GM12878 (cell line): ENCODE measurements around the gene RNU6-1. TPM values are rescaled to one million over a fixed set of nuclear protein-coding genes. Genes with fewer than 3 reads are reported as not detected.

Experiments used
- ATAC-seq: fragments of 200-7000 bp; cut with Tn5 transposase; 3 replicates; pipeline ENCODE4 v1.9.1; 2020; ENCODE audit warnings: mild to moderate bottlenecking, moderate library complexity
- BruUV-seq: library from RNA; stranded (reverse); fragments of 400-500 nt; replicated peaks from 2 replicates; lab custom pipeline; 2021; lab: Mats Ljungman, UMichigan
- CTCF ChIA-PET: fragments of 300-600 bp; sonication (Branson Sonifier 250); formaldehyde crosslinking; extraction: SDS; loops from one replicate; lab custom pipeline; 2021; ENCODE audit warnings: inconsistent platforms; lab: Yijun Ruan, JAX
- POLR2A ChIA-PET: fragments of 350-600 bp; formaldehyde crosslinking; extraction: SDS; loops from one replicate; lab custom pipeline; 2021; ENCODE audit warnings: inconsistent platforms; lab: Charles Lee
- RAD21 ChIA-PET: fragments of 300-600 bp; sonication (Branson Sonifier 250); formaldehyde crosslinking; loops from one replicate; lab custom pipeline; 2023; ENCODE audit warnings: antibody characterized with exemption; ENCODE audit not compliant: unreplicated experiment; lab: Charles Lee
- SMC1A ChIA-PET: fragments of 300-600 bp; sonication (Branson Sonifier 250); formaldehyde crosslinking; loops from one replicate; lab custom pipeline; 2023; ENCODE audit not compliant: unreplicated experiment, uncharacterized antibody; lab: Charles Lee
- DNase-seq: peaks from one replicate; pipeline ENCODE4 v3.0.0-alpha.2; 2011; ENCODE audit warnings: low read depth, low spot score
- FAIRE-seq: peaks from 3 replicates; lab custom pipeline; 2011; peaks lifted over from hg19 to GRCh38; lab: Jason Lieb, UNC
- H2AFZ ChIP-seq: 2 replicates; pipeline ENCODE4 v1.6.0; 2011; ENCODE audit warnings: low read depth, low read length, control low read depth; ENCODE audit not compliant: control insufficient read depth
- H3K27ac ChIP-seq: 2 replicates; pipeline ENCODE4 v1.5.1; 2011; ENCODE audit warnings: control low read depth; ENCODE audit not compliant: control insufficient read depth, insufficient read depth
- H3K27me3 ChIP-seq, 2 experiments: replicated peaks in 1 of 2; 2 replicates each; pipeline versions ENCODE4 v1.6.0 to v1.6.1; 2011; ENCODE audit warnings: low read length in 1 of 2; ENCODE audit not compliant: control insufficient read depth in 2 of 2, insufficient read depth in 2 of 2
- H3K36me3 ChIP-seq, 2 experiments: 2 replicates each; pipeline ENCODE4 v1.5.1; 2011; ENCODE audit warnings: low read length in 1 of 2; ENCODE audit not compliant: control insufficient read depth in 2 of 2, insufficient read depth in 2 of 2
- H3K4me1 ChIP-seq: 2 replicates; pipeline ENCODE4 v1.6.1; 2011; ENCODE audit warnings: mild to moderate bottlenecking, low read length, moderate library complexity, mixed read lengths; ENCODE audit not compliant: control insufficient read depth, insufficient read depth
- H3K4me2 ChIP-seq: 2 replicates; pipeline ENCODE4 v1.6.0; 2011; ENCODE audit warnings: control low read depth; ENCODE audit not compliant: control insufficient read depth, insufficient read depth
- H3K4me3 ChIP-seq: fragments of 200-600 bp; sonication (generic); 2 replicates; pipeline ENCODE4 v1.5.1; 2016
- H3K79me2 ChIP-seq: 2 replicates; pipeline ENCODE4 v1.6.0; 2011; ENCODE audit warnings: low read length; ENCODE audit not compliant: control insufficient read depth, insufficient read depth
- H3K9ac ChIP-seq: 2 replicates; pipeline ENCODE4 v1.8.0; 2011; ENCODE audit warnings: low read length, control low read depth, mixed read lengths; ENCODE audit not compliant: control insufficient read depth, insufficient read depth
- H3K9me3 ChIP-seq: replicated peaks from 3 replicates; pipeline ENCODE4 v1.5.1; 2011; ENCODE audit warnings: mild to moderate bottlenecking, low read length; ENCODE audit not compliant: control insufficient read depth, insufficient read depth
- H4K20me1 ChIP-seq: 2 replicates; pipeline ENCODE4 v1.6.0; 2011; ENCODE audit not compliant: control insufficient read depth, insufficient read depth
- CBX3 ChIP-seq: fragments of 200-600 bp; sonication (generic); IDR thresholded peaks from 2 replicates; pipeline ENCODE4 v1.6.1; 2016; ENCODE audit warnings: low read depth, borderline replicate concordance
- HDAC6 ChIP-seq: fragments of 200-600 bp; sonication (generic); IDR thresholded peaks from one replicate; pipeline ENCODE4 v1.8.0; 2017; ENCODE audit warnings: antibody characterized with exemption; ENCODE audit not compliant: unreplicated experiment
- SMAD1 ChIP-seq: fragments of 450-650 bp; IDR thresholded peaks from 2 replicates; pipeline ENCODE4 v1.6.1; 2018; ENCODE audit warnings: mild to moderate bottlenecking, low read depth; ENCODE audit not compliant: partially characterized antibody
- SPI1 ChIP-seq: IDR thresholded peaks from 2 replicates; pipeline ENCODE4 v1.6.1; 2011; ENCODE audit warnings: low read depth, mild to moderate bottlenecking, low read length, moderate library complexity, borderline replicate concordance; ENCODE audit not compliant: insufficient read depth
- YY1 ChIP-seq: IDR thresholded peaks from 2 replicates; pipeline ENCODE4 v1.6.1; 2011; ENCODE audit warnings: low read depth, mild to moderate bottlenecking, low read length
- ZNF622 ChIP-seq: fragments of 450-650 bp; IDR thresholded peaks from 2 replicates; pipeline ENCODE4 v1.6.1; 2017; ENCODE audit warnings: mild to moderate bottlenecking, inconsistent platforms
- WGBS: methylation state at CpG from one replicate; pipeline ENCODE4 v1.1.6; 2016; ENCODE audit warnings: low lambda C conversion rate; ENCODE audit not compliant: insufficient replicate concordance, insufficient coverage; ENCODE audit errors: missing lambda C conversion rate; 5-methylcytosine and 5-hydroxymethylcytosine counted together
- in situ Hi-C: fragments of 300-500 bp; cut with MboI; formaldehyde crosslinking; loops from 9 replicates; pipeline ENCODE4 v1.14.3; 2018; ENCODE audit warnings: mixed read lengths
- intact Hi-C: fragments of 100-400 bp; cut with micrococcal nuclease; formaldehyde crosslinking; loops from one replicate; pipeline ENCODE4 v1.14.2; 2022; ENCODE audit not compliant: unreplicated experiment
- polyA plus RNA-seq, 11 experiments: library from polyadenylated mRNA; depleted of rRNA in 4 of 11; unstranded in 6 of 11; stranded (reverse) in 5 of 11; fragments of >200 nt; fragmentation: Nextera tagmentation in 4 of 11; fragmentation: Illumina TruSeq in 1 of 11; extraction: Ambion mirVana in 4 of 11; extraction: Trizol in 1 of 11; gene quantifications; 1 replicate in 1 of 11; 2 replicates in 10 of 11; pipeline versions ENCODE4 v1.2.1 to v1.2.3, GENCODE V29; 2011 to 2016; ENCODE audit warnings: inconsistent platforms in 2 of 11, missing spikeins in 2 of 11, low read depth in 1 of 11
- total RNA-seq, 4 experiments: library from RNA; depleted of rRNA in 3 of 4; stranded (reverse); fragments of >200 nt in 3 of 4; fragmentation: Illumina TruSeq in 1 of 4; extraction: Trizol in 1 of 4; gene quantifications; 2 replicates each; pipeline versions ENCODE4 v1.2.1 to v1.2.3, GENCODE V29; 2013 to 2021

Gene RNU6-1
- total and polyA plus RNA-seq, 10 of the 15 experiments (the other 5 are each of a cell fraction or from before 2014, with no cell fraction given), result not detected

- in situ Hi-C loops (no loop called here), intact Hi-C loops (no loop called here)
- Histone ChIP-seq H3K27me3 (no peaks in the 10 kb centered on the region), H3K4me1 (no peaks in the 10 kb centered on the region), H3K4me2 (no peak overlapping the region), H3K36me3 (no peaks in the 10 kb centered on the region; a peak in 1 of 4 replicates), H3K27ac (no peak overlapping the region), H4K20me1 (no peaks in the 10 kb centered on the region), H3K9me3 (peaks cover 1% of the 10 kb centered on the region; the same call in 2 of the 3 replicates), H3K9ac (no peak overlapping the region), H3K79me2 (no peaks in the 10 kb centered on the region), H3K4me3 (no peak overlapping the region), H2AFZ (no peak overlapping the region)
- no TSS peak for BruUV-seq
- no peak for TF ChIP-seq YY1
- no peak for TF ChIP-seq HDAC6
- TF ChIP-seq ZNF622, result no peak
- TF ChIP-seq SMAD1, result no peak
- no peak for TF ChIP-seq CBX3
- TF ChIP-seq SPI1, result no peak
- no peak for ATAC-seq
- CTCF ChIA-PET, result no interaction called here
- WGBS, result 93% methylated on average over 6 of the region's 6 CpGs
- FAIRE-seq, result no peak
- POLR2A ChIA-PET, result no interaction called here
- DNase-seq, result no peak
- SMC1A ChIA-PET, result no interaction called here
- RAD21 ChIA-PET, result no interaction called here
These were observed 40.0 kb downstream of the RNU6-1 start for GRCh38 chr15:67799801-67800205.
